Adipocyte (in vitro differentiated cells): ENCODE measurements around the gene RPS13.
"Not testable (repeated sequence)": the region's sequence is repeated elsewhere in the genome, so short reads cannot be mapped to it uniquely, and the experiment has no call there.

Experiments
- DNase-seq: peaks from one replicate; pipeline ENCODE4 v3.0.0-alpha.2; 2015; ENCODE audit warnings: low read depth
- H3K27me3 ChIP-seq: replicated peaks from 2 replicates; pipeline ENCODE4 v1.7.0; 2013; ENCODE audit warnings: mild to moderate bottlenecking, low read length, moderate library complexity; ENCODE audit not compliant: control insufficient read depth, insufficient read depth
- H3K36me3 ChIP-seq: 2 replicates; pipeline ENCODE4 v1.7.0; 2013; ENCODE audit warnings: low read length, mild to moderate bottlenecking, moderate library complexity; ENCODE audit not compliant: control insufficient read depth, insufficient read depth, severe bottlenecking
- H3K4me1 ChIP-seq: 2 replicates; pipeline ENCODE4 v1.7.0; 2013; ENCODE audit warnings: mild to moderate bottlenecking, low read length, moderate library complexity; ENCODE audit not compliant: control insufficient read depth, insufficient read depth
- H3K4me3 ChIP-seq: 2 replicates; pipeline ENCODE4 v1.7.0; 2013; ENCODE audit warnings: mild to moderate bottlenecking, low read length, moderate library complexity
- H3K9ac ChIP-seq: 2 replicates; pipeline ENCODE4 v1.7.0; 2013; ENCODE audit warnings: mild to moderate bottlenecking, low read length, moderate library complexity
- H3K9me3 ChIP-seq: 2 replicates; pipeline ENCODE4 v1.7.0; 2013; ENCODE audit warnings: mild to moderate bottlenecking, low read length, moderate library complexity; ENCODE audit not compliant: control insufficient read depth

The RPS13 gene

DNA sequence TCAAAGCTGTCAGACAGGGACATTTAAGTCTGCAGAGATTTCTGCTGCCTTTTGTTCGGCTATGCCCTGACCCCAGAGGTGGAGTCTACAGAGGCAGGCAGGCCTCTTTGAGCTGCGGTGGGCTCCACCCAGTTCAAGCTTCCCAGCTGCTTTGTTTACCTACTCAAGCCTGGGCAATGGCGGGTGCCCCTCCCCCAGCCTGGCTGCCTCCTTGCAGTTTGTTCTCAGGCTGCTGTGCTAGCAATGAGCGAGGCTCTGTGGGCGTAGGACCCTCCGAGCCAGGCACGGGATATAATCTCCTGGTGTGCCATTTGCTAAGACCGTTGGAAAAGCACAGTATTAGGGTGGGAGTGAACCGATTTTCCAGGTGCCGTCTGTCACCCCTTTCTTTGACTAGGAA is 43.4 kb downstream of the RPS13 start:
- not testable (repeated sequence) for H3K4me1 ChIP-seq, H3K27me3 ChIP-seq, H3K4me3 ChIP-seq, DNase-seq, H3K9me3 ChIP-seq, H3K9ac ChIP-seq, H3K36me3 ChIP-seq

DNA sequence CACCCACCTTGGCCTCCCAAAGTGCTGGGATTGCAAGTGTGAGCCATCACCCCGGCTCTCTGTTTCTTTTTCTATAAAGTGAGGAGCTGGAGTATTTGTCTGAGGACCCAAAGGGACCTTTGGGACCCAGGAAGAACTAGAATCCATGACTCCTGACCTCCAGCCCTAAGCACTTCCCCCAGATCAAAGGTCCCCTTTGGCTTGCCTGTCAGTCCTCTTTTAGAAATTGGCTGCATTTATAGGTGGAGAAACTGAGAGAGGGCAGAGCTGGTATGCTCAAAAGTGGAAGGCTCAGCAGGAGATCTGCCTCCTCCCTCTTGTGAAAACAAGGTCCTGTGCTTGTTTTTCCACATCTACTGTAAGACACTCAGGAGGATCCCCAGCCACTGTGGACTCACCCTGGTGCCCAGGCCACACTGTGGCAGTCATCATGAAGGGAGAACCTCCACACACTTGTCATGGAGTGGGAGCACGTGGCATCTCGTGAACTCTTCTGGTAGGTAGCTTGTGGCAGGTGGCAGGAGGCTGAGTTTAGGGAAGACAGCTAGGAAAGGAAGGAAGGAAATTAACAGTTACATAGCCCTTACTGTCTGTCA is 50.9 kb downstream of the RPS13 start:
- Histone ChIP-seq H3K4me1 (no peaks in the 10 kb centered on the region), H3K9me3 (no peaks in the 10 kb centered on the region), H3K36me3 (no peaks in the 10 kb centered on the region), H3K27me3 (no peaks in the 10 kb centered on the region), H3K4me3 (no peak overlapping the region), H3K9ac (no peak overlapping the region)
- no peak for DNase-seq

DNA sequence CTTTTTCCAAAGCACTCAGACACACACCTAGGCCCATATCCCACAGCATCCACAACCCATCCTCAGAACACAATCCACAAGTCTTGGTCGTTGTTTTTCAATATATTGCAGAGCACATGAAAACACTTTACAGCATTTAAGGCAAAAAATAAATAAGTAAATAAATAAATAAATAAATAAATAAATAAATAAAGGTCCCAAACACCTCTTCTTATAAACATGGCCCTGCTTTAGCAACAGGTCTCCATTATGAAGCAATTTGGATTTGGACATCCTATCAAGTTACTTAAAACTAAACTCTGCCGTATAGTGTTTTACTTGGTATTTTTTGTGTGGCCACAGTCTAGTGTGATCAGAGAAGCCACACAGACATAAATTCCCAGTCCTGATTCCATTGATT is 52.5 kb downstream of the RPS13 start:
- no peaks in the 10 kb centered on the region for H3K9me3 ChIP-seq
- no peak for DNase-seq
- H3K4me3 ChIP-seq = no peak overlapping the region
- H3K36me3 ChIP-seq = no peaks in the 10 kb centered on the region
- no peak overlapping the region for H3K9ac ChIP-seq
- H3K4me1 ChIP-seq = peaks cover 3% of the 10 kb centered on the region
- H3K27me3 ChIP-seq = no peaks in the 10 kb centered on the region
